SK-N-MC (cell line): ENCODE data around the gene MUC7.

Experiments
- EZH2 ChIP-seq: fragments of 200-600 bp; sonication (generic); IDR thresholded peaks from one replicate; pipeline ENCODE4 v1.6.1; 2017; ENCODE audit warnings: antibody characterized with exemption
- FOXP2 ChIP-seq: optimal IDR thresholded peaks from 2 replicates; pipeline ENCODE3; 2011; ENCODE audit warnings: mild to moderate bottlenecking, moderate library complexity; ENCODE audit not compliant: insufficient read depth; ENCODE audit errors: extremely low read length, control extremely low read depth
- POLR2AphosphoS5 ChIP-seq: IDR thresholded peaks from 2 replicates; pipeline ENCODE4 v1.6.1; 2012; ENCODE audit warnings: mild to moderate bottlenecking, low read depth, low read length, borderline replicate concordance

- TF ChIP-seq POLR2AphosphoS5 (no peak), EZH2 (no peak), FOXP2 (no peak)
These were observed 36.8 kb downstream of the MUC7 start for GRCh38 chr4:70508801-70509200.
